ENCODE measurements around the gene SLC44A3. TPM values are rescaled to one million over a fixed set of nuclear protein-coding genes. Genes with fewer than 3 reads are reported as not detected.

SLC44A3 gene
- total and polyA plus RNA-seq, 2 of the 4 experiments (the other 2 are of a cell fraction): 0.31 to 0.54 TPM

- no peak overlapping the region for H3K18ac ChIP-seq (ENCODE audit: low read depth, low read length)
- H2BK120ac ChIP-seq (ENCODE audit: low read depth, low read length): no peak overlapping the region
- H3K27ac ChIP-seq (ENCODE audit: insufficient read depth, low read length): no peak overlapping the region
- no peak overlapping the region for H3K56ac ChIP-seq (ENCODE audit: extremely low read depth, insufficient read depth, low read length)
- dilution Hi-C loops (cut with HindIII; ENCODE audit: low sequenced_read_pairs, unreplicated experiment) (no loop called here), intact Hi-C loops (cut with micrococcal nuclease) (no loop called here), in situ Hi-C loops (cut with MboI; ENCODE audit: low sequenced_read_pairs) (loop anchor here (5.0 kb wide), 1 partner anchor 49 kb away; no protein-coding TSS in a partner anchor)
- no peak overlapping the region for H3K14ac ChIP-seq (replicated peaks; ENCODE audit: low read depth, low read length)
- ATAC-seq (ENCODE audit: low read depth) (no peak), DNase-seq (no peak)
- H4K20me1 ChIP-seq (ENCODE audit: insufficient read depth, low read length): peaks cover 88% of the 10 kb centered on the region
- H3K9me3 ChIP-seq (ENCODE audit: control insufficient read depth, insufficient read depth, low read length): no peaks in the 10 kb centered on the region
- H2BK15ac ChIP-seq (ENCODE audit: low read depth, low read length): no peak overlapping the region
- H3K4me1 ChIP-seq (ENCODE audit: control insufficient read depth, insufficient read depth, low read length): peaks cover 25% of the 10 kb centered on the region
- no peak for TF ChIP-seq FOS (IDR thresholded peaks at IDR 0.05; ENCODE audit: low read depth, low read length)
- TF ChIP-seq NFE2L2 (IDR thresholded peaks at IDR 0.05; ENCODE audit: low read depth, low read length): no peak
- TF ChIP-seq, protein P1, sequence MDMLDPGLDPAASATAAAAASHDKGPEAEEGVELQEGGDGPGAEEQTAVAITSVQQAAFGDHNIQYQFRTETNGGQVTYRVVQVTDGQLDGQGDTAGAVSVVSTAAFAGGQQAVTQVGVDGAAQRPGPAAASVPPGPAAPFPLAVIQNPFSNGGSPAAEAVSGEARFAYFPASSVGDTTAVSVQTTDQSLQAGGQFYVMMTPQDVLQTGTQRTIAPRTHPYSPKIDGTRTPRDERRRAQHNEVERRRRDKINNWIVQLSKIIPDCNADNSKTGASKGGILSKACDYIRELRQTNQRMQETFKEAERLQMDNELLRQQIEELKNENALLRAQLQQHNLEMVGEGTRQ (IDR thresholded peaks at IDR 0.05; ENCODE audit: low read depth, low read length): no peak
- no peak for TF ChIP-seq ELK1 (IDR thresholded peaks at IDR 0.05; ENCODE audit: borderline replicate concordance, low read depth, low read length)
- TF ChIP-seq CTCF (conservative IDR thresholded peaks at IDR 0.05; ENCODE audit: low read depth, low read length): no peak
- TF ChIP-seq RFX5 (IDR thresholded peaks at IDR 0.05; ENCODE audit: low read depth, low read length): no peak
- TF ChIP-seq MAFK (IDR thresholded peaks at IDR 0.05; ENCODE audit: low read depth, low read length): no peak
- TF ChIP-seq SMC3 (IDR thresholded peaks at IDR 0.05; ENCODE audit: low read depth, low read length): no peak
- TF ChIP-seq CHD1 (IDR thresholded peaks at IDR 0.05; ENCODE audit: low read depth, low read length): no peak
- TF ChIP-seq RAD21 (IDR thresholded peaks at IDR 0.05; ENCODE audit: low read length): no peak
- no peak for TF ChIP-seq POLR2A (IDR thresholded peaks at IDR 0.05; ENCODE audit: low read depth, low read length)
- TF ChIP-seq RCOR1 (IDR thresholded peaks at IDR 0.05; ENCODE audit: insufficient replicate concordance, low read length): no peak
- TF ChIP-seq MAZ (IDR thresholded peaks at IDR 0.05; ENCODE audit: borderline replicate concordance, low read depth, low read length): no peak
- TF ChIP-seq CEBPB (IDR thresholded peaks at IDR 0.05; ENCODE audit: low read depth, low read length): no peak
- no peak for TF ChIP-seq MXI1 (IDR thresholded peaks at IDR 0.05; ENCODE audit: borderline replicate concordance, low read depth, low read length)
- no peak for TF ChIP-seq BHLHE40 (IDR thresholded peaks at IDR 0.05; ENCODE audit: low read depth, low read length)
- POLR2A ChIA-PET (ENCODE audit: unreplicated experiment): interaction anchor here (0.6 kb wide), 1 partner anchor 1379 kb away, joined by 5 read pairs; no protein-coding TSS in a partner anchor
- H2AFZ ChIP-seq (replicated peaks; ENCODE audit: low read length, poor library complexity): no peak overlapping the region
- peak overlapping the region; percentile 48; the same call in 1 of the 2 replicates for H4K5ac ChIP-seq (ENCODE audit: low read depth, low read length)
- H3K4me3 ChIP-seq (ENCODE audit: insufficient read depth, low read depth, low read length): no peak overlapping the region
- H3K9ac ChIP-seq (ENCODE audit: low read depth, low read length): no peak overlapping the region
- H3K9me1 ChIP-seq (ENCODE audit: insufficient read depth, low read length): peaks cover 44% of the 10 kb centered on the region
- H4K8ac ChIP-seq (ENCODE audit: low read depth in 2 of 2, low read length in 2 of 2): no peak overlapping the region
- no peak overlapping the region for H2BK20ac ChIP-seq (ENCODE audit: low read depth, low read length)
- no peak overlapping the region for H2BK5ac ChIP-seq (ENCODE audit: low read depth, low read length, poor library complexity, severe bottlenecking)
- peaks cover 19% of the 10 kb centered on the region for H3K36me3 ChIP-seq (ENCODE audit: control insufficient read depth, insufficient read depth, low read length)
- no peak overlapping the region for H3K4ac ChIP-seq (ENCODE audit: low read depth, low read length)
- H4K91ac ChIP-seq (ENCODE audit: insufficient read depth, low read depth, low read length): no peak overlapping the region
- H2AK9ac ChIP-seq (replicated peaks; ENCODE audit: low read depth, low read length, poor library complexity): no peak overlapping the region
- H3K23ac ChIP-seq (ENCODE audit: low read depth, low read length): no peak overlapping the region
- CTCF ChIA-PET: interaction anchor here (1.9 kb wide), 1 partner anchor 52 kb away, joined by 7 read pairs; no protein-coding TSS in a partner anchor
- no TSS peak for BruUV-seq (replicated peaks)
- H3K27me3 ChIP-seq (ENCODE audit: control insufficient read depth, insufficient read depth, low read length): no peaks in the 10 kb centered on the region
- no peak overlapping the region for H3K4me2 ChIP-seq (ENCODE audit: low read depth, low read length)
- no CpG with 5 or more reads among the region's 5 CpGs for WGBS, 2 experiments (ENCODE audit: extremely low coverage in 2 of 2, insufficient read length in 1 of 2)
- no peak overlapping the region for H2AK5ac ChIP-seq (ENCODE audit: low read depth, low read length)
- peaks cover 20 to 81% of the 10 kb centered on the region in 2 experiments for H3K79me1 ChIP-seq (ENCODE audit: low read depth in 1 of 2, low read length in 2 of 2)
These were observed 86.2 kb downstream of the SLC44A3 start for GRCh38 chr1:94906382-94906781.

Data from IMR-90 (cell line).